Measurements from ENCODE around the gene RIN1.

DNA sequence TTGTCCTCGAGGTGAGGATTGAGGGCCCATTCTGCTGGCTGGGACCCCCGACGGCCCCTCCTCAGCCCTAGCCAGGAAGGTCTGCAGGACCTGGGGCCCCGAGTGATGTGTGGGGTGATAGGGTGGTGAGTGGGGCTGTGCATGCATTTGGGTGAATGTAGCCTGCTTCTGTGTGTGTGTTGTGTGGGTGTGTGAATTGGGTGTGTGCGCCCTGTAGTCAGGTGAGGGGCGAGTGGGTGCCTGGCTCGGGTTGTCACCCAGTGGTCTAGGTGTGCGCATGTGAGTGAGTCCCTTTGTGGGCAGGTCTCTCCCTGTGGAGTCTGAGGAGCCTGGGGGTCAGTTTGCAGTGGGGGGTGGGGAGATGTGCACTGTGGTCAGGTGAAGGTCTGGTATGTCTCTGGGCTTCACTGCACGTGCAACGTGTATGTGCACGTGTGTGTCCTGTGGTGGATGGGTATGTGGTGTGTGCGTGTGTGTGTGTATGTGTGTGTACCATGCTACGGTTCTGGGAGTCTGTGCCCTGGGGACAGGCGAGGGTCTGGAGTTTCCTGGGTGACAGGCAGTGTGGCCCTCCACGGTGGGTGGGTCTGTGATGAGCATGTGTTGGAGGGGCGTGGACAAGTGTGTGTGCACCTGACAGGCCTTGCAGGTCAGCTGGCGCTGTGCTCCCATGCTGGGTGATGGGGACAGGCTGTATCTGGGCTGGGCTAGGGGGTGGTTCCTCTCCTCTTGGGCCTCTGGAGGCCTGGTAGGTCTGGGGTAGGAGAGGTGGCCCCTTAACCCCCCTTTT is 43.5 kb downstream of the RIN1 start:
- TF ChIP-seq POLR2AphosphoS5 (IDR thresholded peaks at IDR 0.05) (no peak), CTCF (IDR thresholded peaks at IDR 0.05 in 8 of 11, conservative IDR thresholded peaks at IDR 0.05 in 3 of 11) (no peak), POLR2A (IDR thresholded peaks at IDR 0.05) (no peak)
